Sigmoid colon (tissue), 7 donors: ENCODE measurements around the gene LDLRAD3. TPM values are rescaled to one million over a fixed set of nuclear protein-coding genes. Genes with fewer than 3 reads are reported as not detected.

Experiments
- DNase-seq: peaks from one replicate; pipeline ENCODE4 v3.0.0-alpha.2; 2019
- H3K27ac ChIP-seq, 4 donors: fragments of 200-600 bp; sonication (generic); one replicate each; pipeline ENCODE4 v1.5.1; 2016 to 2019; ENCODE audit warnings: mild to moderate bottlenecking in 1 of 4
- H3K27me3 ChIP-seq, 3 donors: fragments of 200-600 bp; sonication (generic); one replicate each; pipeline ENCODE4 v1.5.1; 2019; ENCODE audit warnings: mild to moderate bottlenecking in 1 of 3
- H3K36me3 ChIP-seq, 4 donors: fragments of 200-600 bp; sonication (generic); one replicate each; pipeline ENCODE4 v1.5.1; 2016 to 2019
- H3K4me1 ChIP-seq, 4 donors: fragments of 200-600 bp; sonication (generic); one replicate each; pipeline ENCODE4 v1.5.1; 2017 to 2019
- H3K4me3 ChIP-seq, 4 donors: fragments of 200-600 bp; sonication (generic); one replicate each; pipeline ENCODE4 v1.5.1; 2017 to 2019; ENCODE audit warnings: mild to moderate bottlenecking in 2 of 4, moderate library complexity in 1 of 4
- H3K9me3 ChIP-seq, 4 donors: fragments of 200-600 bp in 3 of 4; sonication (generic) in 3 of 4; one replicate each; pipeline versions ENCODE4 v1.5.1 to v1.6.1; 2013 to 2019
- CTCF ChIP-seq, 4 experiments: fragments of 450-650 bp in 3 of 4; fragments of 200-600 bp in 1 of 4; IDR thresholded peaks; one replicate each; pipeline ENCODE4 v1.5.1; 2016 to 2019; ENCODE audit warnings: antibody characterized with exemption in 4 of 4, mild to moderate bottlenecking in 3 of 4, moderate library complexity in 2 of 4
- EP300 ChIP-seq, 4 donors: sonication (generic); formaldehyde crosslinking; IDR thresholded peaks; one replicate each; pipeline ENCODE4 v1.6.1; 2017; ENCODE audit warnings: antibody characterized with exemption in 4 of 4
- POLR2A ChIP-seq, 2 donors: fragments of 450-650 bp; IDR thresholded peaks; one replicate each; pipeline ENCODE4 v1.6.1; 2016; ENCODE audit warnings: antibody characterized with exemption in 2 of 2, mild to moderate bottlenecking in 2 of 2, moderate library complexity in 2 of 2
- POLR2AphosphoS5 ChIP-seq, 4 donors: sonication (generic); formaldehyde crosslinking; IDR thresholded peaks; one replicate each; pipeline ENCODE4 v1.6.1; 2017; ENCODE audit warnings: antibody characterized with exemption in 4 of 4
- WGBS, 2 donors: extraction: QIAGEN DNeasy Blood & Tissue Kit; methylation state at CpG; one replicate each; pipeline ENCODE4 v1.1.7; 2013; 5-methylcytosine and 5-hydroxymethylcytosine counted together
- intact Hi-C: fragments of 100-400 bp; cut with DNase I; formaldehyde crosslinking; loops from one replicate; pipeline ENCODE4 v1.15.1; 2023
- polyA plus RNA-seq, 3 donors: library from polyadenylated mRNA; stranded (reverse); fragments of 200-250 nt; gene quantifications; one replicate each; pipeline ENCODE4 v1.2.3, GENCODE V29; 2013
- total RNA-seq, 4 donors: library from RNA; depleted of rRNA; stranded (reverse); fragments of >200 nt; gene quantifications; one replicate each; pipeline ENCODE4 v1.1.0, GENCODE V29; 2016
- donor health status: healthy with polysubstance abuse.
- donor health status: Bipolar disorder and iron deficiency.
- donor health status: healthy.

Gene LDLRAD3
- total and polyA plus RNA-seq, 7 donors: 0.23 to 23.4 (median 10.2) TPM

GRCh38 chr11:36265793-36266628, 322.1 kb downstream of the LDLRAD3 start:
- no peak for TF ChIP-seq POLR2A (IDR thresholded peaks at IDR 0.05)
- TF ChIP-seq CTCF (IDR thresholded peaks at IDR 0.05): peak in 3 of 4 experiments; percentile 62 to 79 (median 73)
- TF ChIP-seq POLR2AphosphoS5 (IDR thresholded peaks at IDR 0.05): no peak
- Histone ChIP-seq H3K4me3 (no peak overlapping the region), H3K9me3 (no peaks in the 10 kb centered on the region), H3K27me3 (no peaks in the 10 kb centered on the region), H3K36me3 (peaks cover 0 to 3% (median 1%) of the 10 kb centered on the region in 4 donors), H3K4me1 (no peaks in the 10 kb centered on the region), H3K27ac (no peak overlapping the region)
- 28 to 34% methylated on average over 13 of the region's 13 CpGs for WGBS, 2 donors
- DNase-seq: peak; percentile 68
- intact Hi-C loops: loop anchor here (2.0 to 5.0 kb wide), 2 partner anchors 444 to 649 kb away; no protein-coding TSS in a partner anchor

GRCh38 chr11:36266767-36267166, 322.9 kb downstream of the LDLRAD3 start:
- intact Hi-C loops: loop anchor here (2.0 to 5.0 kb wide), 2 partner anchors 444 to 650 kb away; no protein-coding TSS in a partner anchor
- Histone ChIP-seq H3K27me3 (no peaks in the 10 kb centered on the region), H3K27ac (no peak overlapping the region), H3K9me3 (no peaks in the 10 kb centered on the region), H3K36me3 (peaks cover 0 to 10% (median 3%) of the 10 kb centered on the region in 4 donors), H3K4me3 (no peak overlapping the region), H3K4me1 (no peaks in the 10 kb centered on the region)
- DNase-seq: no peak
- TF ChIP-seq POLR2A (IDR thresholded peaks at IDR 0.05) (no peak), POLR2AphosphoS5 (IDR thresholded peaks at IDR 0.05) (no peak), CTCF (IDR thresholded peaks at IDR 0.05) (no peak), EP300 (IDR thresholded peaks at IDR 0.05) (no peak)
- WGBS, 2 donors: 65 to 68% methylated on average over 5 of the region's 5 CpGs

- no peaks in the 10 kb centered on the region for H3K27me3 ChIP-seq
- H3K4me1 ChIP-seq: no peaks in the 10 kb centered on the region
- intact Hi-C loops: loop anchor here (5.0 kb wide), 1 partner anchor 446 kb away; no protein-coding TSS in a partner anchor
- 69 to 72% methylated on average over 8 of the region's 8 CpGs for WGBS, 2 donors
- no peak for DNase-seq
- no peak overlapping the region for H3K4me3 ChIP-seq
- H3K27ac ChIP-seq: no peak overlapping the region
- peaks cover 0 to 27% (median 17%) of the 10 kb centered on the region in 4 donors for H3K36me3 ChIP-seq
- H3K9me3 ChIP-seq: no peaks in the 10 kb centered on the region
- no peak for TF ChIP-seq POLR2A (IDR thresholded peaks at IDR 0.05)
- no peak for TF ChIP-seq CTCF (IDR thresholded peaks at IDR 0.05)
- TF ChIP-seq EP300 (IDR thresholded peaks at IDR 0.05): no peak
- TF ChIP-seq POLR2AphosphoS5 (IDR thresholded peaks at IDR 0.05): no peak
These were observed 324.6 kb downstream of the LDLRAD3 start for GRCh38 chr11:36268337-36268985.

- H3K27ac ChIP-seq: no peak overlapping the region
- H3K36me3 ChIP-seq: peaks cover 17 to 50% (median 36%) of the 10 kb centered on the region in 4 donors
- no peaks in the 10 kb centered on the region for H3K4me1 ChIP-seq
- intact Hi-C loops: no loop called here
- TF ChIP-seq POLR2AphosphoS5 (IDR thresholded peaks at IDR 0.05): no peak
- no peak for TF ChIP-seq POLR2A (IDR thresholded peaks at IDR 0.05)
- TF ChIP-seq EP300 (IDR thresholded peaks at IDR 0.05): no peak
- TF ChIP-seq CTCF (IDR thresholded peaks at IDR 0.05): no peak
- H3K9me3 ChIP-seq: no peaks in the 10 kb centered on the region
- H3K27me3 ChIP-seq: no peaks in the 10 kb centered on the region
- no peak for DNase-seq
- H3K4me3 ChIP-seq: no peak overlapping the region
- WGBS, 2 donors: 92 to 94% methylated on average over 9 of the region's 9 CpGs
These were observed 326.8 kb downstream of the LDLRAD3 start for GRCh38 chr11:36270701-36271100.
